OCI-LY1 (cell line): Measurements from ENCODE around the gene TIMM44.

Source experiments
- H2AFZ ChIP-seq: fragments of 200-600 bp; sonication (generic), shearing (Covaris generic); 2 replicates; pipeline ENCODE4 v1.6.0; 2014; ENCODE audit warnings: antibody characterized with exemption, mild to moderate bottlenecking, low read length
- H3F3A ChIP-seq: fragments of 200-600 bp; sonication (generic), shearing (Covaris generic); 2 replicates; pipeline ENCODE4 v1.6.0; 2014; ENCODE audit warnings: mild to moderate bottlenecking, antibody characterized with exemption, low read length, moderate library complexity; ENCODE audit not compliant: insufficient read depth
- H3K27ac ChIP-seq: fragments of 200-600 bp; sonication (generic); 2 replicates; pipeline ENCODE4 v1.5.1; 2014; ENCODE audit warnings: low read length, mixed run types, mild to moderate bottlenecking, low read depth; ENCODE audit not compliant: poor library complexity, severe bottlenecking
- H3K27me3 ChIP-seq: fragments of 200-600 bp; sonication (generic); 2 replicates; pipeline ENCODE4 v1.6.0; 2014; ENCODE audit warnings: antibody characterized with exemption, mild to moderate bottlenecking, low read length, moderate library complexity; ENCODE audit not compliant: insufficient read depth
- H3K36me3 ChIP-seq: fragments of 200-600 bp; sonication (generic); 2 replicates; pipeline ENCODE4 v1.6.1; 2014; ENCODE audit warnings: mild to moderate bottlenecking, antibody characterized with exemption, low read length, moderate library complexity, mixed read lengths; ENCODE audit not compliant: insufficient read depth
- H3K4me1 ChIP-seq: fragments of 200-600 bp; sonication (generic); 2 replicates; pipeline ENCODE4 v1.5.1; 2014; ENCODE audit warnings: mild to moderate bottlenecking, low read length, moderate library complexity; ENCODE audit not compliant: insufficient read depth, severe bottlenecking
- H3K4me2 ChIP-seq: fragments of 200-600 bp; sonication (generic), shearing (Covaris generic); 2 replicates; pipeline ENCODE4 v1.6.1; 2014; ENCODE audit warnings: low read length
- H3K4me3 ChIP-seq: fragments of 200-600 bp; sonication (generic); 2 replicates; pipeline ENCODE4 v1.5.1; 2014; ENCODE audit warnings: low read length, low read depth, mild to moderate bottlenecking, mixed read lengths; ENCODE audit not compliant: poor library complexity, severe bottlenecking
- H3K79me2 ChIP-seq: fragments of 200-600 bp; shearing (Covaris generic); 2 replicates; pipeline ENCODE4 v1.6.1; 2016; ENCODE audit warnings: mixed run types, low read length, mixed read lengths; ENCODE audit not compliant: insufficient read depth
- H3K9ac ChIP-seq: fragments of 200-600 bp; sonication (generic), shearing (Covaris generic); 2 replicates; pipeline ENCODE4 v1.6.1; 2014; ENCODE audit warnings: mild to moderate bottlenecking, low read length, mixed read lengths
- H3K9me2 ChIP-seq: fragments of 200-600 bp; sonication (generic), shearing (Covaris generic); 2 replicates; pipeline ENCODE4 v1.6.1; 2014; ENCODE audit warnings: low read depth, mild to moderate bottlenecking, low read length, mixed read lengths
- H3K9me3 ChIP-seq: fragments of 200-600 bp; shearing (Covaris generic); 2 replicates; pipeline ENCODE4 v1.6.1; 2014; ENCODE audit warnings: low read length, mixed read lengths
- H4K20me1 ChIP-seq: fragments of 200-600 bp; sonication (generic), shearing (Covaris generic); 2 replicates; pipeline ENCODE4 v1.6.0; 2016; ENCODE audit warnings: mild to moderate bottlenecking, low read length; ENCODE audit not compliant: insufficient read depth
- CTCF ChIP-seq: fragments of 200-600 bp; sonication (generic), shearing (Covaris generic); IDR thresholded peaks from 2 replicates; pipeline ENCODE4 v1.5.1; 2017; ENCODE audit warnings: mild to moderate bottlenecking, antibody characterized with exemption, low read length, moderate library complexity, mixed read lengths
- EZH2 ChIP-seq: fragments of 200-600 bp; sonication (generic), shearing (Covaris generic); IDR thresholded peaks from 2 replicates; pipeline ENCODE4 v1.8.0; 2017; ENCODE audit warnings: borderline replicate concordance, mixed run types, mild to moderate bottlenecking, antibody characterized with exemption, low read length, moderate library complexity, mixed read lengths

Gene TIMM44

GRCh38 chr19:7924241-7924640 is 19.2 kb downstream of the TIMM44 start:
- no peak overlapping the region for H3K4me2 ChIP-seq
- no peaks in the 10 kb centered on the region for H3K79me2 ChIP-seq
- TF ChIP-seq EZH2 = no peak
- TF ChIP-seq CTCF = no peak
- no peaks in the 10 kb centered on the region for H3F3A ChIP-seq
- H3K4me1 ChIP-seq = peaks cover 27% of the 10 kb centered on the region
- no peaks in the 10 kb centered on the region for H3K9me3 ChIP-seq
- H3K9me2 ChIP-seq = no peaks in the 10 kb centered on the region
- peaks cover 14% of the 10 kb centered on the region for H3K36me3 ChIP-seq
- no peak overlapping the region for H3K27ac ChIP-seq
- H3K27me3 ChIP-seq = no peaks in the 10 kb centered on the region; the same call in 1 of the 2 replicates
- no peak overlapping the region for H3K9ac ChIP-seq
- H2AFZ ChIP-seq = no peak overlapping the region
- no peak overlapping the region for H3K4me3 ChIP-seq
- H4K20me1 ChIP-seq = no peaks in the 10 kb centered on the region

- no peaks in the 10 kb centered on the region; the same call in 1 of the 2 replicates for H3K27me3 ChIP-seq
- no peak overlapping the region for H3K27ac ChIP-seq
- H3K9me3 ChIP-seq = no peaks in the 10 kb centered on the region
- H3F3A ChIP-seq = no peaks in the 10 kb centered on the region
- H4K20me1 ChIP-seq = no peaks in the 10 kb centered on the region
- no peak overlapping the region for H3K9ac ChIP-seq
- H3K4me1 ChIP-seq = peaks cover 29% of the 10 kb centered on the region
- H3K4me2 ChIP-seq = no peak overlapping the region
- H3K79me2 ChIP-seq = no peaks in the 10 kb centered on the region
- no peak overlapping the region for H2AFZ ChIP-seq
- no peak overlapping the region for H3K4me3 ChIP-seq
- H3K36me3 ChIP-seq = peaks cover 12% of the 10 kb centered on the region; the same call in 1 of the 2 replicates
- H3K9me2 ChIP-seq = no peaks in the 10 kb centered on the region
- TF ChIP-seq CTCF (no peak), EZH2 (no peak)
Observed at GRCh38 chr19:7923295-7924191, 19.9 kb downstream of the TIMM44 start.

- Histone ChIP-seq H3K9me3 (no peaks in the 10 kb centered on the region), H3K79me2 (no peaks in the 10 kb centered on the region), H3K27me3 (no peaks in the 10 kb centered on the region; the same call in 1 of the 2 replicates), H3K4me3 (no peak overlapping the region), H3K9ac (no peak overlapping the region), H3K27ac (no peak overlapping the region), H3K4me2 (no peak overlapping the region), H3K9me2 (no peaks in the 10 kb centered on the region), H4K20me1 (no peaks in the 10 kb centered on the region), H3K36me3 (peaks cover 12% of the 10 kb centered on the region; the same call in 1 of the 2 replicates), H3K4me1 (peaks cover 32% of the 10 kb centered on the region), H2AFZ (no peak overlapping the region), H3F3A (no peaks in the 10 kb centered on the region)
- TF ChIP-seq EZH2 (no peak), CTCF (no peak)
Observed at GRCh38 chr19:7922836-7923195, 20.6 kb downstream of the TIMM44 start.
